GM23338 (cell line): Measurements from ENCODE around the gene B4GALT1. TPM values are rescaled to one million over a fixed set of nuclear protein-coding genes. Genes with fewer than 3 reads are reported as not detected.
A peak's percentile ranks its signal among the peaks of the same experiment; 100 is the strongest.

Experiments
- ATAC-seq: fragments of 200-7000 bp; cut with Tn5 transposase; 3 replicates; pipeline ENCODE4 v1.9.1; 2020
- DNase-seq: peaks from one replicate; pipeline ENCODE4 v3.0.0-alpha.2; 2015; ENCODE audit warnings: low spot score
- H2AFZ ChIP-seq: fragments of 200-600 bp; sonication (generic); 2 replicates; pipeline ENCODE4 v1.8.0; 2016; ENCODE audit warnings: antibody characterized with exemption, mild to moderate bottlenecking, moderate library complexity
- H3F3A ChIP-seq: fragments of 200-600 bp; sonication (generic); replicated peaks from 2 replicates; pipeline ENCODE4 v1.8.0; 2017; ENCODE audit warnings: antibody characterized with exemption, mixed run types, low read depth
- H3K27ac ChIP-seq: fragments of 200-600 bp; sonication (generic); 2 replicates; pipeline ENCODE4 v1.6.1; 2016; ENCODE audit warnings: low read depth
- H3K27me3 ChIP-seq: fragments of 200-600 bp; sonication (generic); 2 replicates; pipeline ENCODE4 v1.8.0; 2016; ENCODE audit warnings: mild to moderate bottlenecking, mixed run types, moderate library complexity; ENCODE audit not compliant: insufficient read depth
- H3K36me3 ChIP-seq: fragments of 200-600 bp; sonication (generic); 2 replicates; pipeline ENCODE4 v1.8.0; 2016; ENCODE audit warnings: mild to moderate bottlenecking; ENCODE audit not compliant: insufficient read depth
- H3K4me1 ChIP-seq: fragments of 200-600 bp; sonication (generic); 2 replicates; pipeline ENCODE4 v1.8.0; 2016; ENCODE audit warnings: mild to moderate bottlenecking, moderate library complexity; ENCODE audit not compliant: insufficient read depth
- H3K4me2 ChIP-seq: fragments of 200-600 bp; sonication (generic); 2 replicates; pipeline ENCODE4 v1.7.1; 2017; ENCODE audit warnings: mixed run types
- H3K4me3 ChIP-seq: fragments of 200-600 bp; sonication (generic); 2 replicates; pipeline ENCODE4 v1.6.1; 2016; ENCODE audit warnings: mixed run types
- H3K79me2 ChIP-seq: fragments of 200-600 bp; sonication (generic); replicated peaks from 2 replicates; pipeline ENCODE4 v1.8.0; 2017; ENCODE audit warnings: mild to moderate bottlenecking; ENCODE audit not compliant: insufficient read depth
- H3K9me2 ChIP-seq: fragments of 200-600 bp; sonication (generic); 2 replicates; pipeline ENCODE4 v1.8.0; 2017; ENCODE audit not compliant: insufficient read depth
- H4K20me1 ChIP-seq: fragments of 200-600 bp; sonication (generic); replicated peaks from 2 replicates; pipeline ENCODE4 v1.8.0; 2017; ENCODE audit warnings: mild to moderate bottlenecking; ENCODE audit not compliant: insufficient read depth
- H3K27ac Mint-ChIP-seq: 2 replicates; pipeline ENCODE4 v1.8.0; 2020; ENCODE audit warnings: inconsistent platforms, mild to moderate bottlenecking, moderate library complexity, mixed read lengths
- H3K27me3 Mint-ChIP-seq: 3 replicates; pipeline ENCODE4 v1.8.0; 2022; ENCODE audit warnings: low read depth, mild to moderate bottlenecking, moderate library complexity, mixed read lengths, inconsistent platforms; ENCODE audit not compliant: insufficient read depth, poor library complexity
- H3K36me3 Mint-ChIP-seq: 3 replicates; pipeline ENCODE4 v1.8.0; 2021; ENCODE audit warnings: low read depth, mild to moderate bottlenecking, inconsistent platforms, moderate library complexity, mixed read lengths
- H3K4me1 Mint-ChIP-seq: 3 replicates; pipeline ENCODE4 v1.8.0; 2020; ENCODE audit warnings: mild to moderate bottlenecking, inconsistent platforms, mixed read lengths
- H3K4me3 Mint-ChIP-seq: 3 replicates; pipeline ENCODE4 v1.8.0; 2021; ENCODE audit warnings: moderate library complexity, mild to moderate bottlenecking, inconsistent platforms, mixed read lengths
- H3K9me3 Mint-ChIP-seq: 3 replicates; pipeline ENCODE4 v1.8.0; 2020; ENCODE audit warnings: moderate library complexity, mild to moderate bottlenecking, inconsistent platforms, mixed read lengths
- CREB1 ChIP-seq: fragments of 250-450 bp; sonication (Bioruptor Pico); IDR thresholded peaks from 2 replicates; pipeline ENCODE4 v1.5.0; 2020; ENCODE audit warnings: low read depth, mild to moderate bottlenecking, moderate library complexity
- CTCF ChIP-seq, 2 experiments: fragments of 200-600 bp in 1 of 2; sonication (generic) in 1 of 2; conservative IDR thresholded peaks; 2 replicates each; pipeline versions ENCODE4 v1.5.1 to v1.6.1; 2016 to 2017; ENCODE audit warnings: antibody characterized with exemption in 2 of 2, low read depth in 2 of 2, mild to moderate bottlenecking in 2 of 2, moderate library complexity in 1 of 2
- ETS1 ChIP-seq: IDR thresholded peaks from 2 replicates; pipeline ENCODE4 v1.6.1; 2016; ENCODE audit warnings: antibody characterized with exemption
- EZH2 ChIP-seq: fragments of 200-600 bp; sonication (generic); IDR thresholded peaks from one replicate; pipeline ENCODE4 v1.8.0; 2017; ENCODE audit warnings: antibody characterized with exemption, mild to moderate bottlenecking, low read depth; ENCODE audit not compliant: unreplicated experiment
- EZH2phosphoT487 ChIP-seq: fragments of 200-600 bp; sonication (generic); IDR thresholded peaks from one replicate; pipeline ENCODE4 v1.8.1; 2018; ENCODE audit warnings: antibody characterized with exemption; ENCODE audit not compliant: unreplicated experiment
- JUNB ChIP-seq: IDR thresholded peaks from one replicate; pipeline ENCODE4 v1.6.1; 2016; ENCODE audit warnings: antibody characterized with exemption; ENCODE audit not compliant: unreplicated experiment
- NANOG ChIP-seq: IDR thresholded peaks from 2 replicates; pipeline ENCODE4 v1.6.1; 2016; ENCODE audit warnings: antibody characterized with exemption, borderline replicate concordance
- POLR2AphosphoS5 ChIP-seq: IDR thresholded peaks from 2 replicates; pipeline ENCODE4 v1.6.1; 2016; ENCODE audit warnings: antibody characterized with exemption, low read depth
- REST ChIP-seq: IDR thresholded peaks from one replicate; pipeline ENCODE4 v1.6.1; 2018; ENCODE audit warnings: antibody characterized with exemption; ENCODE audit not compliant: unreplicated experiment
- STAT1 ChIP-seq: IDR thresholded peaks from one replicate; pipeline ENCODE4 v1.6.1; 2016; ENCODE audit warnings: antibody characterized with exemption; ENCODE audit not compliant: unreplicated experiment
- ZNF114 ChIP-seq: fragments of 250-450 bp; sonication (Bioruptor Pico); IDR thresholded peaks from 2 replicates; pipeline ENCODE4 v1.5.0; 2020; ENCODE audit warnings: mild to moderate bottlenecking, moderate library complexity
- ZNF331 ChIP-seq: fragments of 250-450 bp; sonication (Bioruptor Pico); IDR thresholded peaks from 2 replicates; pipeline ENCODE4 v1.5.0; 2020; ENCODE audit warnings: low read depth, mild to moderate bottlenecking, moderate library complexity
- ZNF462 ChIP-seq: fragments of 250-450 bp; sonication (Bioruptor Pico); IDR thresholded peaks from 2 replicates; pipeline ENCODE4 v1.5.0; 2020; ENCODE audit warnings: mild to moderate bottlenecking, moderate library complexity
- polyA plus RNA-seq: library from polyadenylated mRNA; unstranded; fragments of >200 nt; fragmentation: Nextera tagmentation; extraction: Ambion mirVana; gene quantifications from 2 replicates; pipeline ENCODE4 v1.2.1, GENCODE V29; 2016
- total RNA-seq: library from RNA; depleted of rRNA; stranded (reverse); fragments of >200 nt; shearing (Covaris generic); gene quantifications from 2 replicates; pipeline ENCODE4 v1.2.3, GENCODE V29; 2014

Gene B4GALT1
- total and polyA plus RNA-seq, 2 experiments from 2014 or later: 6.3 to 15.8 TPM

- ATAC-seq: no peak
- TF ChIP-seq ZNF331 (CRISPR knock-in tag) (no peak), STAT1 (no peak), EZH2 (no peak), ZNF114 (CRISPR knock-in tag) (no peak), EZH2phosphoT487 (no peak), CREB1 (CRISPR knock-in tag) (no peak), NANOG (no peak), POLR2AphosphoS5 (no peak), REST (no peak), ETS1 (no peak), ZNF462 (CRISPR knock-in tag) (no peak), JUNB (no peak), CTCF (conservative IDR thresholded peaks at IDR 0.05; ENCODE audit: low read depth in 2 of 2) (no peak)
- H3K4me3 Mint-ChIP-seq: no peak overlapping the region
Measured at GRCh38 chr9:33196736-33197135, 29.6 kb upstream of the B4GALT1 start.

More at GRCh38 chr9:33196736-33197135, 29.6 kb upstream of the B4GALT1 start:
- Histone ChIP-seq H3K36me3 (no peaks in the 10 kb centered on the region), H3K4me3 (no peak overlapping the region), H2AFZ (peak overlapping the region; percentile 79; the same call in 1 of the 2 replicates), H4K20me1 (no peaks in the 10 kb centered on the region), H3K27me3 (no peaks in the 10 kb centered on the region), H3F3A (no peaks in the 10 kb centered on the region), H3K27ac (no peak overlapping the region), H3K9me2 (no peaks in the 10 kb centered on the region), H3K79me2 (no peaks in the 10 kb centered on the region), H3K4me1 (no peaks in the 10 kb centered on the region; the same call in 1 of the 2 replicates), H3K4me2 (no peak overlapping the region)
- no peaks in the 10 kb centered on the region for H3K9me3 Mint-ChIP-seq
- DNase-seq: no peak
- no peak overlapping the region for H3K27ac Mint-ChIP-seq
- 0 out of 3 replicates have a peak, but pooled peaks cover 2% of the 10 kb centered on the region for H3K4me1 Mint-ChIP-seq
- H3K27me3 Mint-ChIP-seq: peaks cover 2% of the 10 kb centered on the region
- H3K36me3 Mint-ChIP-seq: no peaks in the 10 kb centered on the region
